ENCODE data around the gene FCHSD2. TPM values are rescaled to one million over a fixed set of nuclear protein-coding genes. Genes with fewer than 3 reads are reported as not detected.

Gene FCHSD2
- total RNA-seq, 4 donors from 2014 or later = 6.7 to 95.7 (median 10.2) TPM

DNA sequence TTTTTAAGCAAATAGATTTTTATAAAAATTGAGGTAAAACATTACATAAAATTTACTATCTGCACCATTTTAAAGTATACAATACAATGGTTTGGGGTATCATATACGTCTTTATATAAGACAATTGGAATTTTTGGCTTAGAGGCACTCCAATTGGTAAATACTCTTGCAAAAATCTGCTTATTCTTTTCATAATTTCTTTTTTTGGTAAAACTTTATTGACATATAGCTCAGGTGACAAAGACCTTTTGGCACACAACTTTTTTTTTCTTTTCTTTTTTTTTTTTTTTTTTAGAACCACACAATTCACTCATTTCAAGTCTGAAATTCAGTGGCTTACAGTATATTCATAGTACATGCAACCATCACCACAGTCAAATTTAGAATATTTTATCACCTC, 270.1 kb downstream of the FCHSD2 start:
- TF ChIP-seq CTCF (IDR thresholded peaks at IDR 0.05) (no peak), POLR2A (IDR thresholded peaks at IDR 0.05) (no peak)
- H3K9me3 ChIP-seq = no peaks in the 10 kb centered on the region
- H3K27me3 ChIP-seq = no peaks in the 10 kb centered on the region
- DNase-seq = no peak
- H3K36me3 ChIP-seq = no peaks in the 10 kb centered on the region
- H3K27ac ChIP-seq = no peak overlapping the region
- no peaks in the 10 kb centered on the region for H3K4me1 ChIP-seq
- H3K4me3 ChIP-seq = no peak overlapping the region

GRCh38 chr11:72871119-72871518, 271.0 kb downstream of the FCHSD2 start:
- H3K4me3 ChIP-seq = no peak overlapping the region
- no peaks in the 10 kb centered on the region for H3K4me1 ChIP-seq
- no peaks in the 10 kb centered on the region for H3K36me3 ChIP-seq
- H3K9me3 ChIP-seq = no peaks in the 10 kb centered on the region
- no peak for DNase-seq
- no peak for TF ChIP-seq CTCF (IDR thresholded peaks at IDR 0.05)
- TF ChIP-seq POLR2A (IDR thresholded peaks at IDR 0.05) = no peak
- H3K27me3 ChIP-seq = no peaks in the 10 kb centered on the region
- H3K27ac ChIP-seq = no peak overlapping the region

DNA sequence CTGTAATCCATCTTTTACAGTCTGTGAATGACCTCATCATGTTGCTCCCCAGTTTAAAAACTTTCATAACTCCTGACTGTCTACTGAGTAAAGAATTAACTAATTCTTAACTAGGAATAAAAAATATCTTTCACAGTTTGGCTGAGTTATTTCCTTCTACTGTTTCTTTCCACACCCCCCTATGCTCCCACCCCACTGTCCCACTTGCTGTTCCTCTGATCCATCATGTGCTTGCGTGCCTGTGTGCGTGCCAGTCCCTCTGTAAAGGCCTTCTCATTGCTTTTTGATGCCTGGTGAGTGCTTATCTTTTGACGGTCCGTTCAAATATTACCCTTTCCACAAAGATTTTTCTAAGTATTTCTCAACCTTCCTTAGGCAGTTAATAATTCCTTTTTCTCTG, 272.3 kb downstream of the FCHSD2 start:
- no peaks in the 10 kb centered on the region for H3K9me3 ChIP-seq
- no peaks in the 10 kb centered on the region for H3K27me3 ChIP-seq
- no peaks in the 10 kb centered on the region for H3K4me1 ChIP-seq
- DNase-seq = no peak
- H3K27ac ChIP-seq = no peak overlapping the region
- no peaks in the 10 kb centered on the region for H3K36me3 ChIP-seq
- TF ChIP-seq POLR2A (IDR thresholded peaks at IDR 0.05) (no peak), CTCF (IDR thresholded peaks at IDR 0.05) (no peak)
- no peak overlapping the region for H3K4me3 ChIP-seq

GRCh38 chr11:72867970-72868369, 274.1 kb downstream of the FCHSD2 start:
- Histone ChIP-seq H3K27me3 (no peaks in the 10 kb centered on the region), H3K9me3 (no peaks in the 10 kb centered on the region), H3K27ac (no peak overlapping the region), H3K36me3 (no peaks in the 10 kb centered on the region), H3K4me1 (no peaks in the 10 kb centered on the region), H3K4me3 (no peak overlapping the region)
- DNase-seq = no peak
- TF ChIP-seq POLR2A (IDR thresholded peaks at IDR 0.05) = no peak
- TF ChIP-seq CTCF (IDR thresholded peaks at IDR 0.05) = no peak

- TF ChIP-seq CTCF (IDR thresholded peaks at IDR 0.05) (no peak), POLR2A (IDR thresholded peaks at IDR 0.05) (no peak)
- no peak overlapping the region for H3K27ac ChIP-seq
- no peaks in the 10 kb centered on the region for H3K9me3 ChIP-seq
- H3K36me3 ChIP-seq = no peaks in the 10 kb centered on the region
- H3K4me3 ChIP-seq = no peak overlapping the region
- no peak for DNase-seq
- H3K27me3 ChIP-seq = no peaks in the 10 kb centered on the region
- no peaks in the 10 kb centered on the region for H3K4me1 ChIP-seq
Measured at GRCh38 chr11:72864702-72865655, 277.1 kb downstream of the FCHSD2 start.
